Testis (tissue), 3 donors: ENCODE data around the gene PWP2. TPM values are rescaled to one million over a fixed set of nuclear protein-coding genes. Genes with fewer than 3 reads are reported as not detected.

Experiments
- DNase-seq: peaks from one replicate; pipeline ENCODE4 v3.0.0-alpha.2; 2019
- H3K27ac ChIP-seq, 2 donors: fragments of 200-600 bp; sonication (generic); one replicate each; pipeline ENCODE4 v1.5.1; 2019
- H3K27me3 ChIP-seq: fragments of 200-600 bp; sonication (generic); one replicate; pipeline ENCODE4 v1.5.1; 2019
- H3K36me3 ChIP-seq: fragments of 200-600 bp; sonication (generic); one replicate; pipeline ENCODE4 v1.5.1; 2017; ENCODE audit warnings: low read depth; ENCODE audit errors: missing control alignments
- H3K4me1 ChIP-seq: fragments of 200-600 bp; sonication (generic); one replicate; pipeline ENCODE4 v1.5.1; 2019
- H3K4me3 ChIP-seq, 2 donors: fragments of 200-600 bp; sonication (generic); one replicate each; pipeline ENCODE4 v1.5.1; 2017 to 2019
- H3K9me3 ChIP-seq: fragments of 200-600 bp; sonication (generic); one replicate; pipeline ENCODE4 v1.5.1; 2017
- CTCF ChIP-seq, 3 experiments: fragments of 450-650 bp in 2 of 3; fragments of 200-600 bp in 1 of 3; sonication (generic) in 1 of 3; IDR thresholded peaks; one replicate each; pipeline ENCODE4 v1.5.1; 2016 to 2019; ENCODE audit warnings: antibody characterized with exemption in 3 of 3, mild to moderate bottlenecking in 2 of 3, moderate library complexity in 1 of 3
- POLR2A ChIP-seq: fragments of 450-650 bp; IDR thresholded peaks from one replicate; pipeline ENCODE4 v1.6.1; 2017; ENCODE audit warnings: antibody characterized with exemption, mild to moderate bottlenecking, moderate library complexity
- WGBS, 2 donors: methylation state at CpG; one replicate each; pipeline ENCODE4 v1.1.5; 2018; 5-methylcytosine and 5-hydroxymethylcytosine counted together
- intact Hi-C: fragments of 100-400 bp; cut with DNase I; formaldehyde crosslinking; loops from one replicate; pipeline ENCODE4 v1.15.1; 2023; ENCODE audit warnings: low total_unique reads
- polyA plus RNA-seq: library from polyadenylated mRNA; stranded (reverse); fragments of 350-450 nt; fragmentation: Illumina TruSeq; extraction: RNeasy Lipid Tissue Mini Kit (QIAGEN cat#74804); gene quantifications from one replicate; pipeline ENCODE4 v1.2.3, GENCODE V29; 2014; ENCODE audit warnings: low read depth, low replicate concordance; ENCODE audit not compliant: insufficient read depth
- total RNA-seq, 2 donors: library from RNA; depleted of rRNA; stranded (reverse); fragments of >200 nt; gene quantifications; one replicate each; pipeline ENCODE4 v1.2.3, GENCODE V29; 2016

The PWP2 gene
- total and polyA plus RNA-seq, 3 donors from 2014 or later: 7.8 to 23.7 (median 10.8) TPM

- TF ChIP-seq CTCF (IDR thresholded peaks at IDR 0.05) (no peak), POLR2A (no peak)
Observed at GRCh38 chr21:44074315-44074958, 32.8 kb upstream of the PWP2 start.

GRCh38 chr21:44076316-44076715, 30.9 kb upstream of the PWP2 start:
- Histone ChIP-seq H3K4me3 (no peak overlapping the region), H3K36me3 (no peaks in the 10 kb centered on the region), H3K27me3 (no peaks in the 10 kb centered on the region), H3K9me3 (no peaks in the 10 kb centered on the region), H3K27ac (no peak overlapping the region), H3K4me1 (no peaks in the 10 kb centered on the region)
- DNase-seq: no peak
- intact Hi-C loops: loop anchor here (10.0 kb wide), 1 partner anchor 52 kb away; no protein-coding TSS in a partner anchor
- TF ChIP-seq CTCF (IDR thresholded peaks at IDR 0.05) (no peak), POLR2A (no peak)
- WGBS, 2 donors: 91 to 92% methylated on average over 5 of the region's 5 CpGs

More at GRCh38 chr21:44074315-44074958, 32.8 kb upstream of the PWP2 start:
- no peaks in the 10 kb centered on the region for H3K27me3 ChIP-seq
- H3K9me3 ChIP-seq: no peaks in the 10 kb centered on the region
- no peak for DNase-seq
- no peak overlapping the region for H3K4me3 ChIP-seq
- H3K4me1 ChIP-seq: no peaks in the 10 kb centered on the region
- 90 to 97% methylated on average over 9 to 11 of the region's 11 CpGs for WGBS, 2 donors
- H3K36me3 ChIP-seq: no peaks in the 10 kb centered on the region
- intact Hi-C loops: loop anchor here (10.0 kb wide), 1 partner anchor 50 kb away; no protein-coding TSS in a partner anchor
- no peak overlapping the region for H3K27ac ChIP-seq

GRCh38 chr21:44078411-44078981, 28.7 kb upstream of the PWP2 start:
- no peaks in the 10 kb centered on the region for H3K9me3 ChIP-seq
- H3K27me3 ChIP-seq: no peaks in the 10 kb centered on the region
- no peak overlapping the region for H3K27ac ChIP-seq
- no peaks in the 10 kb centered on the region for H3K36me3 ChIP-seq
- no peak for DNase-seq
- intact Hi-C loops: loop anchor here (10.0 kb wide), 1 partner anchor 54 kb away; no protein-coding TSS in a partner anchor
- peaks cover 6% of the 10 kb centered on the region for H3K4me1 ChIP-seq
- no peak overlapping the region for H3K4me3 ChIP-seq
- 82 to 94% methylated on average over 5 of the region's 5 CpGs for WGBS, 2 donors
- TF ChIP-seq POLR2A (no peak), CTCF (IDR thresholded peaks at IDR 0.05) (no peak)

- WGBS, 2 donors: 94 to 97% methylated on average over 3 of the region's 3 CpGs
- no peak overlapping the region for H3K27ac ChIP-seq
- no peak for DNase-seq
- peaks cover 9% of the 10 kb centered on the region for H3K4me1 ChIP-seq
- H3K27me3 ChIP-seq: no peaks in the 10 kb centered on the region
- H3K36me3 ChIP-seq: no peaks in the 10 kb centered on the region
- H3K9me3 ChIP-seq: no peaks in the 10 kb centered on the region
- intact Hi-C loops: loop anchor here (10.0 kb wide), 1 partner anchor 55 kb away; no protein-coding TSS in a partner anchor
- no peak overlapping the region for H3K4me3 ChIP-seq
- TF ChIP-seq CTCF (IDR thresholded peaks at IDR 0.05) (no peak), POLR2A (no peak)
Observed at GRCh38 chr21:44079446-44079845, 27.8 kb upstream of the PWP2 start.
